ENCODE data around the gene A4GNT. TPM values are rescaled to one million over a fixed set of nuclear protein-coding genes. Genes with fewer than 3 reads are reported as not detected.
"Not testable (repeated sequence)": the region's sequence is repeated elsewhere in the genome, so short reads cannot be mapped to it uniquely, and the experiment has no call there.

A4GNT gene
- total and polyA plus RNA-seq, 4 experiments from 2014 or later = not detected

- peaks cover 9% of the 10 kb centered on the region for H3K36me3 ChIP-seq (ENCODE audit: insufficient read depth, low read length)
- intact Hi-C loops (cut with micrococcal nuclease) = no loop called here
- no peaks in the 10 kb centered on the region for H3K27me3 ChIP-seq (ENCODE audit: insufficient read depth, low read length)
- Mint-ChIP-seq H3K4me3 (no peak overlapping the region), H3K4me1 (no peaks in the 10 kb centered on the region), H3K9me3 (peaks cover 4 to 20% (median 17%) of the 10 kb centered on the region in 8 donors), H3K27ac (no peak overlapping the region), H3K27me3 (no peaks in the 10 kb centered on the region), H3K36me3 (peaks cover 26 to 29% of the 10 kb centered on the region in 2 donors)
- ChIA-PET POLR2A (ENCODE audit: partially characterized antibody) (no interaction called here), CTCF (ENCODE audit: partially characterized antibody) (no interaction called here)
- H3K27ac ChIP-seq (ENCODE audit: low read depth, low read length) = no peak overlapping the region
- no peaks in the 10 kb centered on the region for H3K4me1 ChIP-seq (ENCODE audit: insufficient read depth, low read length)
- no peaks in the 10 kb centered on the region for H3K9me3 ChIP-seq (ENCODE audit: control insufficient read depth in 1 of 2, low read length in 2 of 2)
- no peak for DNase-seq
- no peak overlapping the region for H3K4me3 ChIP-seq (ENCODE audit: low read length in 2 of 2)
These were observed 25.6 kb upstream of the A4GNT start for GRCh38 chr3:138157743-138158142.

- Mint-ChIP-seq H3K4me1 (no peaks in the 10 kb centered on the region), H3K4me3 (no peak overlapping the region), H3K27ac (no peak overlapping the region), H3K9me3 (peaks cover 4 to 21% (median 18%) of the 10 kb centered on the region in 8 donors), H3K27me3 (no peaks in the 10 kb centered on the region), H3K36me3 (peaks cover 1 to 4% of the 10 kb centered on the region in 2 donors)
- Histone ChIP-seq H3K4me3 (ENCODE audit: low read length in 2 of 2) (no peak overlapping the region), H3K27me3 (ENCODE audit: insufficient read depth, low read length) (no peaks in the 10 kb centered on the region), H3K9me3 (ENCODE audit: control insufficient read depth in 1 of 2, low read length in 2 of 2) (no peaks in the 10 kb centered on the region), H3K4me1 (ENCODE audit: insufficient read depth, low read length) (no peaks in the 10 kb centered on the region), H3K36me3 (ENCODE audit: insufficient read depth, low read length) (no peaks in the 10 kb centered on the region), H3K27ac (ENCODE audit: low read depth, low read length) (no peak overlapping the region)
- ChIA-PET POLR2A (ENCODE audit: partially characterized antibody) (no interaction called here), CTCF (ENCODE audit: partially characterized antibody) (no interaction called here)
- no peak for DNase-seq
- intact Hi-C loops (cut with micrococcal nuclease) = no loop called here
These were observed 22.3 kb upstream of the A4GNT start for GRCh38 chr3:138154534-138154933.

- H3K27ac ChIP-seq (ENCODE audit: low read depth, low read length) = no peak overlapping the region
- Mint-ChIP-seq H3K27ac (no peak overlapping the region), H3K27me3 (peaks cover 1 to 3% of the 10 kb centered on the region in 2 donors), H3K4me1 (no peaks in the 10 kb centered on the region), H3K9me3 (peaks cover under 1 to 9% (median 7%) of the 10 kb centered on the region in 8 donors), H3K4me3 (no peak overlapping the region), H3K36me3 (peaks cover 0 to 1% of the 10 kb centered on the region in 2 donors)
- no peaks in the 10 kb centered on the region for H3K9me3 ChIP-seq (ENCODE audit: control insufficient read depth in 1 of 2, low read length in 2 of 2)
- ChIA-PET CTCF (ENCODE audit: partially characterized antibody) (no interaction called here), POLR2A (ENCODE audit: partially characterized antibody) (no interaction called here)
- DNase-seq = no peak
- intact Hi-C loops (cut with micrococcal nuclease) = no loop called here
- peaks cover 4% of the 10 kb centered on the region for H3K27me3 ChIP-seq (ENCODE audit: insufficient read depth, low read length)
- no peaks in the 10 kb centered on the region for H3K36me3 ChIP-seq (ENCODE audit: insufficient read depth, low read length)
- H3K4me3 ChIP-seq (ENCODE audit: low read length in 2 of 2) = no peak overlapping the region
- no peaks in the 10 kb centered on the region for H3K4me1 ChIP-seq (ENCODE audit: insufficient read depth, low read length)
These were observed 16.3 kb upstream of the A4GNT start for GRCh38 chr3:138148503-138148902.

- H3K27ac ChIP-seq (ENCODE audit: low read depth, low read length); H3K27ac Mint-ChIP-seq; H3K27me3 ChIP-seq (ENCODE audit: insufficient read depth, low read length); H3K4me3 ChIP-seq (ENCODE audit: low read length in 2 of 2); DNase-seq; intact Hi-C loops (cut with micrococcal nuclease); H3K4me3 Mint-ChIP-seq; H3K9me3 ChIP-seq (ENCODE audit: control insufficient read depth in 1 of 2, low read length in 2 of 2); H3K36me3 ChIP-seq (ENCODE audit: insufficient read depth, low read length); H3K4me1 Mint-ChIP-seq; POLR2A ChIA-PET (ENCODE audit: partially characterized antibody); H3K36me3 Mint-ChIP-seq; H3K4me1 ChIP-seq (ENCODE audit: insufficient read depth, low read length); CTCF ChIA-PET (ENCODE audit: partially characterized antibody); H3K9me3 Mint-ChIP-seq: not testable (repeated sequence)
- H3K27me3 Mint-ChIP-seq = peaks cover 5 to 13% of the 10 kb centered on the region in 2 donors
These were observed 10.0 kb upstream of the A4GNT start for GRCh38 chr3:138142181-138142580.

- Mint-ChIP-seq H3K36me3 (peaks cover 0 to 3% of the 10 kb centered on the region in 2 donors), H3K9me3 (no peaks in the 10 kb centered on the region), H3K4me1 (no peaks in the 10 kb centered on the region), H3K4me3 (no peak overlapping the region), H3K27ac (no peak overlapping the region), H3K27me3 (peaks cover 5 to 12% of the 10 kb centered on the region in 2 donors)
- DNase-seq = no peak
- ChIA-PET POLR2A (ENCODE audit: partially characterized antibody) (interaction anchor here (0.6 kb wide), 1 partner anchor 64 kb away, joined by 3 read pairs; no protein-coding TSS in a partner anchor), CTCF (ENCODE audit: partially characterized antibody) (no interaction called here)
- Histone ChIP-seq H3K27ac (ENCODE audit: low read depth, low read length) (no peak overlapping the region), H3K27me3 (ENCODE audit: insufficient read depth, low read length) (peaks cover 4% of the 10 kb centered on the region), H3K4me3 (ENCODE audit: low read length in 2 of 2) (no peak overlapping the region), H3K4me1 (ENCODE audit: insufficient read depth, low read length) (no peaks in the 10 kb centered on the region), H3K36me3 (ENCODE audit: insufficient read depth, low read length) (no peaks in the 10 kb centered on the region), H3K9me3 (ENCODE audit: control insufficient read depth in 1 of 2, low read length in 2 of 2) (no peaks in the 10 kb centered on the region)
- intact Hi-C loops (cut with micrococcal nuclease) = no loop called here
These were observed 8.8 kb upstream of the A4GNT start for GRCh38 chr3:138140940-138141339.

- Histone ChIP-seq H3K4me3 (ENCODE audit: low read length in 2 of 2) (no peak overlapping the region), H3K27ac (ENCODE audit: low read depth, low read length) (no peak overlapping the region), H3K9me3 (ENCODE audit: control insufficient read depth in 1 of 2, low read length in 2 of 2) (no peaks in the 10 kb centered on the region), H3K4me1 (ENCODE audit: insufficient read depth, low read length) (no peaks in the 10 kb centered on the region), H3K27me3 (ENCODE audit: insufficient read depth, low read length) (no peaks in the 10 kb centered on the region), H3K36me3 (ENCODE audit: insufficient read depth, low read length) (no peaks in the 10 kb centered on the region)
- Mint-ChIP-seq H3K27me3 (peaks cover 5 to 14% of the 10 kb centered on the region in 2 donors), H3K4me1 (no peaks in the 10 kb centered on the region), H3K36me3 (peaks cover 0 to 3% of the 10 kb centered on the region in 2 donors), H3K27ac (no peak overlapping the region), H3K4me3 (no peak overlapping the region), H3K9me3 (no peaks in the 10 kb centered on the region)
- no peak for DNase-seq
- POLR2A ChIA-PET (ENCODE audit: partially characterized antibody) = no interaction called here
- intact Hi-C loops (cut with micrococcal nuclease) = no loop called here
- CTCF ChIA-PET (ENCODE audit: partially characterized antibody) = no interaction called here
These were observed 7.5 kb upstream of the A4GNT start for GRCh38 chr3:138139691-138140090.

GRCh38 chr3:138137861-138138260 lies 5.7 kb upstream of the A4GNT start:
- intact Hi-C loops (cut with micrococcal nuclease) = no loop called here
- Histone ChIP-seq H3K36me3 (ENCODE audit: insufficient read depth, low read length) (no peaks in the 10 kb centered on the region), H3K4me3 (ENCODE audit: low read length in 2 of 2) (no peak overlapping the region), H3K9me3 (ENCODE audit: control insufficient read depth in 1 of 2, low read length in 2 of 2) (no peaks in the 10 kb centered on the region), H3K27ac (ENCODE audit: low read depth, low read length) (no peak overlapping the region), H3K4me1 (ENCODE audit: insufficient read depth, low read length) (no peaks in the 10 kb centered on the region), H3K27me3 (ENCODE audit: insufficient read depth, low read length) (no peaks in the 10 kb centered on the region)
- no peaks in the 10 kb centered on the region for H3K4me1 Mint-ChIP-seq
- H3K9me3 Mint-ChIP-seq = no peaks in the 10 kb centered on the region
- H3K27me3 Mint-ChIP-seq = peaks cover 3 to 14% of the 10 kb centered on the region in 2 donors
- no peak overlapping the region for H3K4me3 Mint-ChIP-seq
- DNase-seq = no peak
- H3K36me3 Mint-ChIP-seq = peaks cover 0 to 3% of the 10 kb centered on the region in 2 donors
- CTCF ChIA-PET (ENCODE audit: partially characterized antibody) = no interaction called here
- H3K27ac Mint-ChIP-seq = no peak overlapping the region
- POLR2A ChIA-PET (ENCODE audit: partially characterized antibody) = no interaction called here

- POLR2A ChIA-PET (ENCODE audit: partially characterized antibody) = no interaction called here
These were observed 4.0 kb upstream of the A4GNT start for GRCh38 chr3:138136201-138136600.

More at GRCh38 chr3:138136201-138136600, 4.0 kb upstream of the A4GNT start:
- no peak overlapping the region for H3K27ac ChIP-seq (ENCODE audit: low read depth, low read length)
- Mint-ChIP-seq H3K27me3 (peaks cover 3 to 11% of the 10 kb centered on the region in 2 donors), H3K36me3 (peaks cover 0 to 3% of the 10 kb centered on the region in 2 donors), H3K9me3 (no peaks in the 10 kb centered on the region), H3K4me1 (no peaks in the 10 kb centered on the region), H3K4me3 (no peak overlapping the region), H3K27ac (no peak overlapping the region)
- H3K36me3 ChIP-seq (ENCODE audit: insufficient read depth, low read length) = no peaks in the 10 kb centered on the region
- H3K27me3 ChIP-seq (ENCODE audit: insufficient read depth, low read length) = no peaks in the 10 kb centered on the region
- H3K9me3 ChIP-seq (ENCODE audit: control insufficient read depth in 1 of 2, low read length in 2 of 2) = no peaks in the 10 kb centered on the region
- CTCF ChIA-PET (ENCODE audit: partially characterized antibody) = no interaction called here
- DNase-seq = no peak
- no peak overlapping the region for H3K4me3 ChIP-seq (ENCODE audit: low read length in 2 of 2)
- no peaks in the 10 kb centered on the region for H3K4me1 ChIP-seq (ENCODE audit: insufficient read depth, low read length)
- intact Hi-C loops (cut with micrococcal nuclease) = no loop called here

Measured in CD4-positive, alpha-beta memory T cell (primary cell).